GM18520 (cell line): ENCODE data around the gene FGF18.
A peak's percentile ranks its signal among the peaks of the same experiment; 100 is the strongest.
"Not testable (repeated sequence)": the region's sequence is repeated elsewhere in the genome, so short reads cannot be mapped to it uniquely, and the experiment has no call there.

Experiments used
- ATAC-seq: cut with Tn5 transposase; IDR thresholded peaks from one replicate; pipeline ENCODE4 v1.9.1; 2021; ENCODE audit not compliant: unreplicated experiment

FGF18 gene

DNA sequence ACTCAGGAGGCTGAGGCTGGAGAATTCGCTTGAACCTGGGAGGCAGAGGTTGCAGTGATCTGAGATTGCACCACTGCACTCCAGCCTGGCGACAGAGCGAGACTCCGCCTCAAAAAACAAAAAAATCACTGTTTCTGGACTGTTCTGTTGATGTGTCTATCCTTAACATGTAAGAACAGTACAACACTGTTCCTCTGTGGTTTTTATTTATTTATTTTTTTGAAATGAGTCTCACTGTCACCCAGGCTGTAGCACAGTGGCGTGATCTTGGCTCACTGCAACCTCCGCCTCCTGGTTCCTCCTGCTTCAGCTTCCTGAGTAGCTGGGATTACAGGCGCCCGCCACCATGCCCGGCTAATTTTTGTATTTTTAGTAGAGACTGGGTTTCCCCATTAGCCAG lies 20.8 kb upstream of the FGF18 start:
- not testable (repeated sequence) for ATAC-seq

DNA sequence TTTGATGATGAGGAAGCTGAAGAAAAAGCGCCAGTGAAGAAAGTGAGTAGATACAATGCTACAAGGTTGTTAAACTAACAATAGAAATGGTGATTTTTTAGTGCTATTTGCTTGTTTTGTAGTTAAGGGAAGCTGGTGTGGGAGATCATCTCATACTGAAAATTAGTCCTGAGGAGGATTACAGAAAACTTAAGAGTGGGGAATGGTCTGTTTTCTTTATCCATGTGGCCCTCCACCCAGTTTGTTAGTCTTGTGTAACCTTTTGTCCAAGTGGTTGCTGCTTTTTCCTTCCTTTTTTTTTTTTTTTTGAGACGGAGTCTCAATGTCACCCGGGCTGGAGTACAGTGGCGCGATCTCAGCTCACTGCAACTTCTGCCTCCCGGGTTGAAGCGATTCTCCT lies 19.3 kb upstream of the FGF18 start:
- ATAC-seq: no peak

GRCh38 chr5:171401167-171401947 lies 18.1 kb upstream of the FGF18 start:
- no peak for ATAC-seq

DNA sequence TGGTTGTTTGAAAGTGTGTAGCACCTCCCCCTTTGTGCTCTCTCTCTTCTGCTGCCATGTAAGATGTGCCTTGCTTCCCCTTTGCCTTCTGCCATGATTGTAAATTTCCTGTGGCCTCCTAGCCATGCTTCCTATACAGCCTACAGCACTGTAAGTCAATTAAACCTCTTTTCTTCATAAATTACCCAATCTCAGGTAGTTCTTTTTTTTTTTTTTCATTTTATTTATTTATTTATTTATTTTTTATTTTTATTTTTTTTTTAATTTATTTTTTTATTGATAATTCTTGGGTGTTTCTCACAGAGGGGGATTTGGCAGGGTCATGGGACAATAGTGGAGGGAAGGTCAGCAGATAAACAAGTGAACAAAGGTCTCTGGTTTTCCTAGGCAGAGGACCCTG lies 16.7 kb upstream of the FGF18 start:
- ATAC-seq: not testable (repeated sequence)

DNA sequence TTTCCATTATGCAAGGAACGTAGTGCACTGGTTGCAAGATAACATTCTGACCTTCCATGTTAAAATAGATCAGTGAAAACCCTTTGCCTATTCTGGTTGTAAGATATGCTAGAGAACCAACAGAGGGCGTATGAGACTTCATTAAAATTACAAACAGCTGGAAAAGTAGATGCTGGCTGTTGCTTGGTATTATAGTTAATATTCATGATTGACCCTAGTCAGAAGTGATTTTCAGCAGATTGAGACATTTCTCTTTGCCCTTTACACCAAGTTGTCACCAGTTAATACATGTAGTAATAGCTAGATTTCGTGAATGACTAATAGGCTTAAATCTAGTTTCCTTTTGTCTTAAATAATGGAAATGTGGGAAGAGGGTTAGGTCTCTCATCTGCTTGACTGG lies 13.8 kb upstream of the FGF18 start:
- ATAC-seq: no peak

GRCh38 chr5:171407234-171407633 lies 12.2 kb upstream of the FGF18 start:
- no peak for ATAC-seq

DNA sequence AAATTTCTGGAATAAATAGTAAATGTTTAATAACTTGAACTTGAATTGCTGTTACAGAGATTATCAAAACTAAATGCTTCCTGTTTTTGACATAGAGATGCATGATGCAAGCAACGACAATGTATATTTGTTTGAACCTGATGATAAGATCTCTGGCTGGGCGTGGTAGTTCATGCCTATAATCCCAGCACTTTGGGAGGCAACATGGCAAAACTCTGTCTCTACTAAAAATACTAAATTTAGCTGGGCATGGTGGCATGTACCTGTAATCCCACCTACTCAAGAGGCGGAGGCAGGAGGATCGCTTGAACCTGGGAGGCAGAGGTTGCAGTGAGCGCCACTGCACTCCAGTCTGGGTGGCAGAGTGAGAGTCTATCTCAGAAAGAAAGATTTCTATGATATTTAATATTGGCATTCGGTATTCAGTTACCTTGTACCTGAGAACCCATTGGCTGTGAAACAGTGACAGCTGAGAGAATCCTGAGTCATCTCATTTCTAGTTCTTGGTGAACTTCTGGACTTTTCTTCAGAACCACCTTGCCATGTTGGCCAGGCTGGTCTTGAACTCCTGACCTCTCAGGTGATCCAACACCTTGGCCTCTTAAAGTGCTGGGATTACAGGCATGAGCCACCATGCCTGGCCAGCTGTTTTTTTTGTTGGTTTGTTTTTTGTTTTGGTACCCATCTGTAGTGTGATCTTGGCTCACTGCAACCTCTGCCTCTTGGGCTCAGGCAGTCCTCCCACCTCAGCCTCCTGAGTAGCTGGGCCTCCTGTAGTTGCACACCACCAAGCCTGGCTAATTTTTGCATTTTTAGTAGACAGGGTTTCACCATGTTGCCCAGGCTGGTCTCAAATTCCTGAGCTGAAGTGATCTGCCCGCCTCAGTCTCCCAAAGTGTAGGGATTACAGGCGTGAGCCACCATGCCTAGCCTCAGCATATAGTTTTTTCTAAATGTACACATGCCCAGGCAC lies 10.0 kb upstream of the FGF18 start:
- no peak for ATAC-seq

- ATAC-seq: no peak
These were observed 9.3 kb upstream of the FGF18 start for GRCh38 chr5:171410181-171410580.

GRCh38 chr5:171412186-171412585 lies 7.3 kb upstream of the FGF18 start:
- no peak for ATAC-seq

DNA sequence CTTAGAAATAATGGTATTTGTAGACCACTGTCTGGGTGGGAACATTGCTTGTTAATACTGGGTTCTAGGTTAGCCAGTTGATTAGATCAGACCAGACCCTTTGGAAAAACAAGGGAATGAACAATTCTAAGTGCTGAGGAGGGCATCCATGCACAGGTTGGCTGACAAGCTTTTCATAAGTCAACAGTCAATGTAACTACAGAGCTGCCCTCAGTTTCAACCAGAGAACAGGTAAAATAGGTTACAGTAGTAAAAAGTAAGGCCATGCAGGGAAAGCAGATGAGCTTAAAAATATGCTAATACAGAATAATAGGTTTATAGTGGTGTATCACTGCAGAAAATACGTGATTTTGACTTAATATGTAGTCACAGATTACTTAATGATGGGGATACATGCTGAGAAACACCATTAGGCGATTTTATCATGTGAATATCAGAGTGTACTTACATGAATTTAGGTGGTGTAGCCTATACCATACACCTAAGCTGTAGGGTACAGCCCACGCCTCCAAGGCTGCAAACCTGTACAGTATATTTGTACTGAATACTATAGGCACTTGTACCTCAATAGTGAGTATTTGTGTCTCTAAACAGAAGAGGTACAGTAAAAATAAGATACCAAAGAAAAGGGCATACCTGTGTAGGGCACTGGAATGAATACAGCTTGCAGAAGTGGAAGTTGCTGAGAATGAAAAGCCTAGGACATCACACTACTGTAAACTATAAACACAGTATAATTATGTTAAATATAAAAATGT lies 6.1 kb upstream of the FGF18 start:
- ATAC-seq: no peak

DNA sequence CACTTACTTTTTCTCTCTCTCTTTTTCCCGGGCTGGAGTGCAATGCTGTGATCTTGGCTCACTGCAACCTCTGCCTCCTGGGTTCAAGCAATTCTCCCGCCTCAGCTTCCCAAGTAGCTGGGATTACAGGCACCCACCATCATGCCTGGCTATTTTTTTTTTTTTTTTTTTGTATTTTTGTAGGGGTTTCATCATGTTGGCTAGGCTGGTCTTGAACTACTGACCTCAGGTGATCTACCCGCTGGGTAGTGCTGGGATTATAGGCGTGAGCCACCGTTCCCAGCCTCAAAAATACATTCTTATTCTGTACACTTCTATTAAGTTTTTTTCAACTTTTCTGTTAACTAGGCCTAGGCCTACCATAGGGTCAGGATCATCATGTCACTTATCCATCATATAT lies 5.5 kb upstream of the FGF18 start:
- not testable (repeated sequence) for ATAC-seq

DNA sequence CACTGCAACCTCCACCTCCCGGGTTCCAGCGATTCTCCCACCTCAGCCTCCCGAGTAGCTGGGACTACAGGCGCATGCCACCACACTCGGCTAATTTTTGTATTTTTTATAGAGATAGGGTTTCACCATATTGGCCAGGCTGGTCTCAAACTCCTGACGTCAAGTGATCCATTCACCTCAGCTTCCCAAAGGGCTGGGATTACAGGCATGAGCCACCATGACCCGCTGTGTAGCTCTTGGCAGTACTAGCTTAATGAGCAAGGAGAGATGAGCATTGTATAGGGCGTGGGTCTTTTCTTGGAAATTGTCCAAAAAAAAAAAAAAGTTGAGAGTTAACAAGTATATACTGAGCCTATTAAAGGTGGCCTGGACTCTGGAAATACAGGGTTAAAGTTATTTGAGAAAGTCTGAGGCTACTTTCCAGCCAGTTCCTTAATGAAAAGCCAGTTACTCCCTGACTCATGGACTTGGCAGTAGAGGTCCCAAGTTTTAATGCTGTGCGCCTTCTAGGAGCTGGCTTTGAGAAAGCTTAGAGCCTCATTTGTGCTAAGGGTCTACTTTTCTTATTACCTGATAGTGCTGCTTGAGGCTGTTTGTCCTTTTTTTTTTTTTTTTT lies 4.2 kb upstream of the FGF18 start:
- ATAC-seq: no peak

DNA sequence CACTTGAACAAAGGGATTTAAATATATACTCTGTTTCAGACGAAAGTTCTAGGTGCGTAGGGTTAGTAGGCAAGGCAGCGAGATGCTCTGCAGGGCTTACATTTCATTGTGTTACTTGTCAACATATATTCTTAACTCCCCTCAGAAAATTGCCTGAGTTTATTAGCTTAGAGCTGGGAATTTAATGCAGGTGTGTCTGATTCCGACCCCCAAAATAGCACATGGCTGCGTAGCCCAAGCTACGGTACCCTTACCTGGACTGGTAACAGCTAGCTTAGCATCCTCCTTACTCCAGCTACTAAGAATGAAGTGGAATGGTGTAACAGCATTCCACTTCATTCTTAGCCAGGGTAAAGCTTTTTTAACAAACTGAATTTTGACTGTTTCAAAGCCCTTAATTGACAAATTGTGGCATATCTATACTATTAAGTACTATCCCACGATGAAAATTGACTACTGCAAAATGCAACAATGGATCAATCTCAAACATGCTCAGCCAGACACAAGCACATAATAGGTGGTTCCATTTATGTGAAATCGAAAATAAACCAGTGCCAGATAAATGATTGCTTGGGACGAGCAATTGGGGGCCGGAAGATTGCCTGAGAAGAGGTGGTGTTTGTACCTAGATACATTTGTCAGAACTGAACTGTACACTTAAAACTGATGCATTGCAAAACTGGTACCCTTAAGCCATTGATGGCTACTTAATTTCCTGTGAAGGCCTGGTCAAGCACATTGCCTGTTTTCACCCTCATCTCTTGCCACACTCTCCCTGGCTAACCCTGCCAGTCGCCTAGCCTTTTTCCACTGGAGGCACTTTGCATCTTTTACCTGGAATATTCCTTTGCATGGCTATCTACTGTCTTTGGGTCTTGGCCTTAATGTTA lies 3.0 kb upstream of the FGF18 start:
- no peak for ATAC-seq

DNA sequence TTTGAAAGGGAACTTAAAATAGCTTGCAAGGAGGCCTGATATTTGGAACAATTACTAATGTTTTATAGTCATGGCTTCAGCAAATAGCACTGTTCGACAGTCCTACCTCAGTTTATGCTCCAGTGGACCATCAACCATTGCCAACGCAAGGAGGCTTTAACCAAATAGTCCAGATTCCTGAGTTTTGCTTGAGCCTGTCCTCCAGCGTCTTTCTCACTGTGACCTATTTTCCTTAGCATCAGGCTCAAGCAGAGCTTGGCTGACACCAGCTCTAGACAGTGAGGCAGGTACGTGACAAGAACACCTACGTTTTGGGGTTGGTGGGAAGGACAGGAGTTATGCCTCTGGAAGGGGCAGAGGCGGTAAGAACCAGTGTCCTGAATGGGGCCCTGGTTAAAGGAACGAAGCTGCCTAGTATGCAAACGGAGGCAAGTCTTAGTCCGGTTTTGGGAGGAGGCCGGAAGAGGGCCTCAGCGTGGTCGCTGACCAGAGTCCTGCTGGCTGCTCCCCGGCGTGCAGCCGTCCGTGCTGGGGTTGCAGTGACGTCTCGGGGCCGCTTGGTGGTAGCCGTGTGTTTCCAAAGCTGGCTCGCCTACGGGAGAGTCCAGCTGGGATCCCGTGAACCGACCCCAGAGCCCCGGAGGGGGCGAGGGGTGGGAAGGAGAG lies 998 bp upstream of the FGF18 start:
- peak; percentile 35 for ATAC-seq

DNA sequence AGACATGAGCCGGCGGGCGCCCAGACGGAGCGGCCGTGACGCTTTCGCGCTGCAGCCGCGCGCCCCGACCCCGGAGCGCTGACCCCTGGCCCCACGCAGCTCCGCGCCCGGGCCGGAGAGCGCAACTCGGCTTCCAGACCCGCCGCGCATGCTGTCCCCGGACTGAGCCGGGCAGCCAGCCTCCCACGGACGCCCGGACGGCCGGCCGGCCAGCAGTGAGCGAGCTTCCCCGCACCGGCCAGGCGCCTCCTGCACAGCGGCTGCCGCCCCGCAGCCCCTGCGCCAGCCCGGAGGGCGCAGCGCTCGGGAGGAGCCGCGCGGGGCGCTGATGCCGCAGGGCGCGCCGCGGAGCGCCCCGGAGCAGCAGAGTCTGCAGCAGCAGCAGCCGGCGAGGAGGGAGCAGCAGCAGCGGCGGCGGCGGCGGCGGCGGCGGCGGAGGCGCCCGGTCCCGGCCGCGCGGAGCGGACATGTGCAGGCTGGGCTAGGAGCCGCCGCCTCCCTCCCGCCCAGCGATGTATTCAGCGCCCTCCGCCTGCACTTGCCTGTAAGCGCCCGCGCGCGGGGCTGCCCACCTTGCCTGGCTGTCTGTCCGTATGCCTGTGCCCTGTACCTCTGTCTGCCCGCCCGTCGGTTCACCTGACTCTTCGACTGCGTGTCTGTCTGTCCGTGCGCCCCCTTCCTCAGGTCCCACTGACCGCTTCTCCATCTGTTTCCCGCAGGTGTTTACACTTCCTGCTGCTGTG lies 412 bp downstream of the FGF18 start:
- no peak for ATAC-seq

DNA sequence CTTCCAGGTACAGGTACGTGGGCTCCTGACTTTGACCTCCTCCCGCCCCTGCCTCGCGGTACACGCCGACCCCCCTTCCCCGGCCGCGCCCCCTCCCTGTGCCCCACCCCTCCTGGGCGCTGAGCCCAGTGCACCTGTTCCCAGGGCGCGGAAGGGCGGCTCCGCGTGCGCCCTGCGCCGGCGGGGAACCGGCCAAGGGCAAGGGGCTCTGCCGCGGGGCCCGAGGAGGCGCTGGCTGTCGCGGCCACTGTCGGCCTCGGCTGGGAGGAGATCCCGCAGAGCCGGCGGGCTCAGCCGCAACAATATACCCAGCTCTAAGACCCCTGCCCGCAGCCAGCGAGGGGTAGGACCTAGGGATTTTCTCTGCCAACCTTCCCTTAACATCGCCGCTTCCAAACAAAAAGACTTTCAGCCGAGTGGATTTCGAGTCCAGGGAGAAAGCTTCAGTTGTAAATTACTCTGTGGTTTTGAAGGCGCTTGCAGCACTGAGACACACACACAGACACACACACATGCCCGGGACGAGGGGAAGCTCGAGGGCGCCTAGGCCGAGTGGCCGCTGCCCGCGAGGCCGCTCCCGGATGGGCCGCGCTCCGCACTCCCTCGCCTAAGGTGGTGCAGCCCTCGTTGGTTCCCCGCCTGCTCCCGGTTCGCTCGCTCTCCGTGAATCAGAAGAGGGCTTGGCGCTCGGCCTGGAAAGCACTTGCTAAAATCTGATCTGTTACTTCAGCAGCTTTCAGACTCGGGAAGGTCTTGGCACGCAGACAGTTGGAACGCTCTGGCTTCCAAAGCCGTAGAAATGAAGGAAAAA lies 1.2 kb downstream of the FGF18 start:
- no peak for ATAC-seq

DNA sequence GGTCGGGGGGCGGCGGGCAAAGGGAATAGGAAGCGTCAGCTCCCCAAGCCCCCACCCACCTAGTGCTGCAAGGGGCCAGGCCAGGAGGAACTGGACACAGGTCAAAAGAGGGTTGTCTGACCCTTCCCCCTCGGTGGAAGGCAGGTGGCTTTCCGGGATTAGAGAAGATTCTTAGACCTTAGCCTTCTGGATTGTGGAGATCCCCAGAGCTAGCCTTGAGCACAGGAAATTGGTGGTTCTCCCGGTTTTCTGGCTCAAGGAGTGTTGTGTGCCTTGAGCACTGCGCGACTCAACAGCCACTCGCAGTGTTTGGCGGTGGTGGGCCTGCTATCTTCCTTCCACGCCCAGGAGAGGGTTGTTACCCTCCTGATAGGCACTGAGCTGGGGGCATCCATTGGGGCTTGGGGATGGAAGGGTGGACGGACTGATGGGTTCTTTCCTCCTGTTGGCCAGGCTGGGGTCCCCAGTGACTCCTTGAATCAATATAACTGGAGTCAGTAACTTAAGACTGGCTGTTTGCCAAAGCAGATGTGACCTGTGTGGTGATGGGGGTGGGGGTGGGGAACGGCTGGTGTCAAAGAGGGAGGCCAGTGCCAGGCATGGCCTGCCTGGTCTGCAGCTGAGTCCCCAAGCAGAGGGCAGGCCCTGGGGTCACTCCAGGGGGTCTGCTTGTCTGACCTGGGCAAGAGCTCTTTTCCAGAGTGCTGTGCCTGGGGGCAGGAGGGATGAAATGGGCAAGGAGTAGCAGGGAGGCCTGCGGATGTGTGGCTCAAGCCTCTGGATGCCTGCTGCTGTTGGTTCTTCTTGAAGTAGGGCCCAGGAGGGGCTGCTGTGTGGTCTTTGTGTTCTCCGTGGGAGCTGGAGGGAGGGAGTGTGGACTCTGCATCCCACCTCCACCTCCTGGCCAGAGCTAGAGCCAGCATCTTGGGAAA lies 2.1 kb downstream of the FGF18 start:
- ATAC-seq: no peak
